Nucleus accumbens (tissue), 56 donors: Measurements from ENCODE around the gene CKS1B.

Source experiments
- DNase-seq, 56 donors: peaks; one replicate each; lab custom pipeline; 2025; lab: John Stamatoyannopoulos, UW

The CKS1B gene

GRCh38 chr1:154974102-154974807, at the start of gene CKS1B:
Gene CKS1B (plus strand): TSS chr1:154974681. CDS start chr1:154974746, 65 bp downstream.
- DNase-seq, result peak; percentile 89 to 100 (median 98)

GRCh38 chr1:154925335-154926170, 48.9 kb upstream of the CKS1B start:
- DNase-seq, result no peak

GRCh38 chr1:154926201-154926600, 48.3 kb upstream of the CKS1B start:
- no peak for DNase-seq

GRCh38 chr1:154931940-154932487, 42.5 kb upstream of the CKS1B start:
- DNase-seq, result no peak

- DNase-seq, result no peak
These were observed 40.0 kb upstream of the CKS1B start for GRCh38 chr1:154934358-154934948.

GRCh38 chr1:154935749-154936554, 38.5 kb upstream of the CKS1B start:
- peak in 4 of 56 donors; percentile 38 to 55 (median 50) for DNase-seq

GRCh38 chr1:154936555-154937084, 37.9 kb upstream of the CKS1B start, which contains the start of gene PMVK:
Gene PMVK (minus strand): TSS chr1:154936719. CDS start chr1:154936685, 34 bp downstream.
- peak; percentile 66 to 100 (median 96) for DNase-seq

- peak in 54 of 56 donors; percentile 66 to 100 (median 94) for DNase-seq
These were observed 37.1 kb upstream of the CKS1B start for GRCh38 chr1:154937085-154937987.

GRCh38 chr1:154937988-154938386, 36.5 kb upstream of the CKS1B start:
- DNase-seq, result no peak

- DNase-seq, result no peak
These were observed 35.7 kb upstream of the CKS1B start for GRCh38 chr1:154938604-154939399.

- no peak for DNase-seq
These were observed 34.3 kb upstream of the CKS1B start for GRCh38 chr1:154940213-154940560.

- peak in 10 of 56 donors; percentile 5 to 63 (median 37) for DNase-seq
These were observed 33.8 kb upstream of the CKS1B start for GRCh38 chr1:154940651-154941194.

- peak in 16 of 56 donors; percentile 5 to 59 (median 27) for DNase-seq
These were observed 33.0 kb upstream of the CKS1B start for GRCh38 chr1:154941333-154942013.

GRCh38 chr1:154943649-154944400, 30.7 kb upstream of the CKS1B start:
- peak in 14 of 56 donors; percentile 2 to 54 (median 11) for DNase-seq

GRCh38 chr1:154944401-154945159, 29.9 kb upstream of the CKS1B start:
- DNase-seq, result peak in 1 of 56 donors; percentile 25
